Endothelial cell of umbilical vein (primary cell): Measurements from ENCODE around the gene ZNF70. TPM values are rescaled to one million over a fixed set of nuclear protein-coding genes. Genes with fewer than 3 reads are reported as not detected.
A peak's percentile ranks its signal among the peaks of the same experiment; 100 is the strongest.

Experiments
- BruUV-seq: library from RNA; stranded (reverse); fragments of 400-500 nt; replicated peaks from 2 replicates; lab custom pipeline; 2021; lab: Mats Ljungman, UMichigan
- CTCF ChIA-PET: fragments of 300-600, 350-600 bp; sonication (Branson Sonifier 250); formaldehyde crosslinking; loops from one replicate; lab custom pipeline; 2021; ENCODE audit warnings: antibody characterized with exemption, inconsistent platforms; lab: Charles Lee
- POLR2A ChIA-PET: fragments of 300-600, 350-600 bp; sonication (Branson Sonifier 250); formaldehyde crosslinking; loops from one replicate; lab custom pipeline; 2021; ENCODE audit warnings: antibody characterized with exemption, inconsistent platforms; lab: Charles Lee
- DNase-seq: peaks from one replicate; pipeline ENCODE4 v3.0.0-alpha.2; 2011; ENCODE audit warnings: low read depth, low spot score
- FAIRE-seq: peaks from 2 replicates; lab custom pipeline; 2011; peaks lifted over from hg19 to GRCh38; lab: Jason Lieb, UNC
- H2AFZ ChIP-seq: 2 replicates; pipeline ENCODE4 v1.6.0; 2012; ENCODE audit warnings: low read depth, low read length, control low read depth, inconsistent platforms
- H3K27ac ChIP-seq: 2 replicates; pipeline ENCODE4 v1.5.1; 2011; ENCODE audit warnings: low read depth, mild to moderate bottlenecking, control low read depth, low read length, moderate library complexity; ENCODE audit not compliant: insufficient read depth
- H3K27me3 ChIP-seq, 2 experiments: 2 replicates each; pipeline versions ENCODE4 v1.6.0 to v1.6.1; 2011; ENCODE audit warnings: low read length in 2 of 2, mixed read lengths in 1 of 2; ENCODE audit not compliant: control insufficient read depth in 2 of 2, insufficient read depth in 2 of 2
- H3K36me3 ChIP-seq, 2 experiments: 2 replicates in 1 of 2; 3 replicates in 1 of 2; pipeline ENCODE4 v1.5.1; 2011; ENCODE audit warnings: low read length in 2 of 2, mild to moderate bottlenecking in 1 of 2, moderate library complexity in 1 of 2; ENCODE audit not compliant: control insufficient read depth in 2 of 2, insufficient read depth in 2 of 2; ENCODE audit errors: extremely low read depth in 1 of 2
- H3K4me1 ChIP-seq: 3 replicates; pipeline ENCODE4 v1.5.1; 2011; ENCODE audit warnings: mild to moderate bottlenecking, low read length; ENCODE audit not compliant: control insufficient read depth, insufficient read depth; ENCODE audit errors: extremely low read depth
- H3K4me2 ChIP-seq: 2 replicates; pipeline ENCODE4 v1.6.1; 2011; ENCODE audit warnings: low read length, control low read depth, mixed read lengths; ENCODE audit not compliant: insufficient read depth
- H3K4me3 ChIP-seq, 3 experiments: fragments of 200-600 bp in 1 of 3; sonication (generic), shearing (Covaris generic) in 1 of 3; replicated peaks in 1 of 3; 2 replicates each; pipeline ENCODE4 v1.5.1; 2011 to 2016; ENCODE audit warnings: control low read depth in 3 of 3, low read length in 3 of 3, mild to moderate bottlenecking in 2 of 3, inconsistent platforms in 1 of 3, low read depth in 1 of 3, moderate library complexity in 1 of 3; ENCODE audit not compliant: insufficient read depth in 1 of 3
- H3K79me2 ChIP-seq: 2 replicates; pipeline ENCODE4 v1.6.0; 2012; ENCODE audit warnings: low read length, inconsistent platforms; ENCODE audit not compliant: control insufficient read depth, insufficient read depth
- H3K9ac ChIP-seq: replicated peaks from 2 replicates; pipeline ENCODE3; 2011; ENCODE audit warnings: low read length, control low read depth; ENCODE audit not compliant: insufficient read depth; ENCODE audit errors: extremely low read depth
- H3K9me1 ChIP-seq: replicated peaks from 3 replicates; pipeline ENCODE4 v1.6.0; 2011; ENCODE audit warnings: mild to moderate bottlenecking, low read length; ENCODE audit not compliant: control insufficient read depth, insufficient read depth; ENCODE audit errors: extremely low read depth
- H3K9me3 ChIP-seq: replicated peaks from 2 replicates; pipeline ENCODE4 v1.5.1; 2012; ENCODE audit warnings: low read length, inconsistent platforms; ENCODE audit not compliant: control insufficient read depth, insufficient read depth
- H4K20me1 ChIP-seq: replicated peaks from 2 replicates; pipeline ENCODE3; 2011; ENCODE audit warnings: mild to moderate bottlenecking, low read length; ENCODE audit not compliant: control insufficient read depth, insufficient read depth; ENCODE audit errors: extremely low read depth
- EZH2 ChIP-seq: IDR thresholded peaks from 2 replicates; pipeline ENCODE4 v1.6.1; 2012; ENCODE audit warnings: borderline replicate concordance, low read depth, mild to moderate bottlenecking, moderate library complexity, low read length, inconsistent platforms; ENCODE audit not compliant: severe bottlenecking
- FOS ChIP-seq: IDR thresholded peaks from 2 replicates; pipeline ENCODE4 v1.6.1; 2011; ENCODE audit warnings: mild to moderate bottlenecking, low read length, moderate library complexity, borderline replicate concordance; ENCODE audit not compliant: insufficient read depth
- GATA2 ChIP-seq: IDR thresholded peaks from 2 replicates; pipeline ENCODE4 v1.7.0; 2011; ENCODE audit warnings: low read depth, mild to moderate bottlenecking, moderate library complexity, mixed read lengths, low read length; ENCODE audit not compliant: insufficient read length, insufficient read depth
- JUN ChIP-seq: IDR thresholded peaks from 2 replicates; pipeline ENCODE4 v1.6.1; 2011; ENCODE audit warnings: borderline replicate concordance, low read depth; ENCODE audit not compliant: insufficient read length, insufficient read depth
- MYC ChIP-seq: IDR thresholded peaks from one replicate; pipeline ENCODE4 v1.6.1; 2011; ENCODE audit warnings: mild to moderate bottlenecking, low read depth, low read length
- POLR2A ChIP-seq: IDR thresholded peaks from 2 replicates; pipeline ENCODE4 v1.6.1; 2012; ENCODE audit warnings: low read depth, mild to moderate bottlenecking, control low read depth, low read length
- POLR2AphosphoS5 ChIP-seq: IDR thresholded peaks from 2 replicates; pipeline ENCODE4 v1.6.1; 2012; ENCODE audit warnings: low read depth, mild to moderate bottlenecking, control low read depth, low read length, moderate library complexity; ENCODE audit not compliant: insufficient read depth
- dilution Hi-C: fragments of 300-500 bp; cut with MboI; formaldehyde crosslinking; loops from one replicate; pipeline ENCODE4 v1.15.0; 2019; ENCODE audit warnings: low sequenced_read_pairs; ENCODE audit not compliant: extremely low pct_ligation_motif_present
- intact Hi-C: fragments of 100-400 bp; cut with micrococcal nuclease; formaldehyde crosslinking; loops from one replicate; pipeline ENCODE4 v1.10.0; 2022
- polyA plus RNA-seq, 4 experiments: library from polyadenylated mRNA; depleted of rRNA in 3 of 4; stranded (reverse) in 3 of 4; unstranded in 1 of 4; fragments of >200 nt; gene quantifications; 2 replicates each; pipeline versions ENCODE4 v1.2.1 to v1.2.3, GENCODE V29; 2011 to 2012; ENCODE audit warnings: missing spikeins in 1 of 4
- total RNA-seq: library from RNA; stranded (reverse); gene quantifications from 2 replicates; pipeline ENCODE4 v1.2.3, GENCODE V29; 2021
- TF ChIP-seq, protein P1 (sequence below): IDR thresholded peaks from 2 replicates; pipeline ENCODE4 v1.6.1; 2011; ENCODE audit not compliant: insufficient read depth, insufficient read length
- TF ChIP-seq, protein P2 (sequence below), 2 donors: IDR thresholded peaks; 1 replicate in 1 of 2; 2 replicates in 1 of 2; pipeline ENCODE4 v1.5.1; 2011; ENCODE audit warnings: low read length in 2 of 2, mild to moderate bottlenecking in 2 of 2, moderate library complexity in 2 of 2, control low read depth in 1 of 2, inconsistent platforms in 1 of 2, low read depth in 1 of 2; ENCODE audit not compliant: insufficient read depth in 1 of 2; ENCODE audit errors: extremely low read depth in 1 of 2

ZNF70 gene
- total and polyA plus RNA-seq, 2 donors (not counting 3 experiments of a cell fraction or from before 2014, with no cell fraction given): 1.9 to 6.2 TPM

DNA sequence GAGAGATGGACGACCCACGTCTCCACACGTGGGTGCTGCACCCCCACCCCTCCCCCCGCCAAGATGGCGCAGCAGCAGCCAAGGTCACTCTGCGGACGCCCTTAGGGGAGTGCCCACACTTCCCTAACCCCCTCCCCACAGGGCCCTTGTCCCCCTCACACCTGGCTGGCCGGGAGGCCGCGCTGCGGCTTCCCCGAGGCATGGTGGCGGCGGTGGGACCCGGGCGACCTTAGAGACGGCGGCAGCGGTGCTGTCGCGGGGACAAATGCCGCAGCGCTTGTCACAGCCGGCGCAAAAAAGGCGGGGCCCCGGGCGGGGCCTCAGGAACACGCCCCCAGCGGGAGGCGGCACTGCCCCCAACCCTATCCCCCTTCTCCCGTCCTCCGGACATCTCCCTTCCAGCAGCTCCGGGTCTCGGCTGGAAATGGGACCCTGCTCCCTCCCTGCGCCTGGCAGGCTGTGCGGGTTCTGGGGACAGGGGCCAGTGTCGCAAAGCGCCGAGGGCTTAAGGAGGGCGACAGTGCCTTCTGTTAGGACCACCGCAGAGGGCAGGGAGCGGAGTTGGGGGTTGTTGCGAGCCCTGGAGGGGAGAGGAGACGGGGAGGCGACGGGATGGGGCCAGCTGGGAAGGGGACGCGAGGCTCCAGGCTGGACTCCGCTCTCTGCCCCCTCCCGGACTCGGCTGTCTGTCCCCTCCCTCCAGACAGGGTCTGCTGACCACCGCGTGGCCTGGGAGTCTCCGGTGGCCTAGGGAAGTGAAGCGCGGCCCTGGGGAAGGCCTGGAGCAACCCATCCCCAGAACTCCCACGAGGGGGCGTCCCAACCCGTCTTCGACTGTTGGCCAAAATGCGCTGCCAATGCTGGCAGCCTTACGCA lies 17.0 kb upstream of the ZNF70 start, which contains the start of gene CHCHD10:
CHCHD10 (minus strand) TSS at position 300 of the 876 bp plus-strand sequence; CDS start at position 202, 98 bp downstream.
- FAIRE-seq (peak; percentile 64), DNase-seq (peak; percentile 73)
- no TSS peak for BruUV-seq
- Histone ChIP-seq H3K4me3 (peak within 1 kb of the TSS; percentile 47 to 74 (median 55)), H3K27ac (peak within 1 kb of the TSS; percentile 43), H3K9me1 (no peaks in the 10 kb centered on the region), H3K9ac (peak within 1 kb of the TSS; percentile 49), H3K4me1 (peaks cover 22% of the 10 kb centered on the region), H3K27me3 (no peaks in the 10 kb centered on the region), H3K9me3 (no peaks in the 10 kb centered on the region), H3K4me2 (peak within 1 kb of the TSS; percentile 94), H3K79me2 (peaks cover 2% of the 10 kb centered on the region), H3K36me3 (peaks cover 0 to 3% of the 10 kb centered on the region in 2 experiments), H2AFZ (peak within 1 kb of the TSS; percentile 99), H4K20me1 (no peaks in the 10 kb centered on the region)
- TF ChIP-seq MYC (no peak), FOS (no peak), POLR2A (peak; percentile 62), EZH2 (no peak), JUN (no peak), GATA2 (no peak), POLR2AphosphoS5 (peak; percentile 18)
- TF ChIP-seq, protein P1, sequence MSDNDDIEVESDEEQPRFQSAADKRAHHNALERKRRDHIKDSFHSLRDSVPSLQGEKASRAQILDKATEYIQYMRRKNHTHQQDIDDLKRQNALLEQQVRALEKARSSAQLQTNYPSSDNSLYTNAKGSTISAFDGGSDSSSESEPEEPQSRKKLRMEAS: peak; percentile 7
- TF ChIP-seq, protein P2, sequence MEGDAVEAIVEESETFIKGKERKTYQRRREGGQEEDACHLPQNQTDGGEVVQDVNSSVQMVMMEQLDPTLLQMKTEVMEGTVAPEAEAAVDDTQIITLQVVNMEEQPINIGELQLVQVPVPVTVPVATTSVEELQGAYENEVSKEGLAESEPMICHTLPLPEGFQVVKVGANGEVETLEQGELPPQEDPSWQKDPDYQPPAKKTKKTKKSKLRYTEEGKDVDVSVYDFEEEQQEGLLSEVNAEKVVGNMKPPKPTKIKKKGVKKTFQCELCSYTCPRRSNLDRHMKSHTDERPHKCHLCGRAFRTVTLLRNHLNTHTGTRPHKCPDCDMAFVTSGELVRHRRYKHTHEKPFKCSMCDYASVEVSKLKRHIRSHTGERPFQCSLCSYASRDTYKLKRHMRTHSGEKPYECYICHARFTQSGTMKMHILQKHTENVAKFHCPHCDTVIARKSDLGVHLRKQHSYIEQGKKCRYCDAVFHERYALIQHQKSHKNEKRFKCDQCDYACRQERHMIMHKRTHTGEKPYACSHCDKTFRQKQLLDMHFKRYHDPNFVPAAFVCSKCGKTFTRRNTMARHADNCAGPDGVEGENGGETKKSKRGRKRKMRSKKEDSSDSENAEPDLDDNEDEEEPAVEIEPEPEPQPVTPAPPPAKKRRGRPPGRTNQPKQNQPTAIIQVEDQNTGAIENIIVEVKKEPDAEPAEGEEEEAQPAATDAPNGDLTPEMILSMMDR (IDR thresholded peaks at IDR 0.05; ENCODE audit: extremely low read depth in 1 of 2, insufficient read depth in 1 of 2, low read depth in 1 of 2, low read length in 2 of 2): peak; percentile 81 to 93
- intact Hi-C loops: loop anchor here (1.0 to 5.0 kb wide), 4 partner anchors 17 to 226 kb away; partner anchors contain the start of genes DERL3 and ZNF70
- POLR2A ChIA-PET: no interaction called here
- dilution Hi-C loops: no loop called here
- CTCF ChIA-PET: interaction anchor here (0.7 to 4.6 kb wide), 5 partner anchors 13 to 82 kb away, joined by 3 to 63 read pairs (median 3); no protein-coding TSS in a partner anchor
